ENCODE data around the gene RPS6KA2.

Gene RPS6KA2

DNA sequence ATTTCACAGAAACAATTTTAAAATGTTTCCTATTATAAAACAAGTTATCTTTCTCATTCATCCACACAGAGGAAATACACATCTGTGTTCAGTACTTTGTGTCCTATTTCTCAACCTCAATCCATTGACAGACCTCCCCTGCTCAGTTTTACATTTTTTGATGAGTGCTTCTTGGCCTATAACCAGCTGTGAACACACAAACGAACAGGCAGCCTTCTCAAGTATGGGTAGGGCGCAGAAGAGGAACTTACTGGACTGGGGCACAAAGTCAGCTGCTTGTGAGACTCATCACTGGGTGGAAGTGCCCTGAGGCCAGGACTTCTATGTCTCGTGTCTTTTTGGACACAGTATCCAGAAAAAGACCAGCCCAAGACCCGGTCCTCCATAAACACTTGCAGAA lies 2.8 kb downstream of the RPS6KA2 start:
- peak; percentile 97 for DNase-seq (ENCODE audit: low read depth)
- TF ChIP-seq, protein P1, sequence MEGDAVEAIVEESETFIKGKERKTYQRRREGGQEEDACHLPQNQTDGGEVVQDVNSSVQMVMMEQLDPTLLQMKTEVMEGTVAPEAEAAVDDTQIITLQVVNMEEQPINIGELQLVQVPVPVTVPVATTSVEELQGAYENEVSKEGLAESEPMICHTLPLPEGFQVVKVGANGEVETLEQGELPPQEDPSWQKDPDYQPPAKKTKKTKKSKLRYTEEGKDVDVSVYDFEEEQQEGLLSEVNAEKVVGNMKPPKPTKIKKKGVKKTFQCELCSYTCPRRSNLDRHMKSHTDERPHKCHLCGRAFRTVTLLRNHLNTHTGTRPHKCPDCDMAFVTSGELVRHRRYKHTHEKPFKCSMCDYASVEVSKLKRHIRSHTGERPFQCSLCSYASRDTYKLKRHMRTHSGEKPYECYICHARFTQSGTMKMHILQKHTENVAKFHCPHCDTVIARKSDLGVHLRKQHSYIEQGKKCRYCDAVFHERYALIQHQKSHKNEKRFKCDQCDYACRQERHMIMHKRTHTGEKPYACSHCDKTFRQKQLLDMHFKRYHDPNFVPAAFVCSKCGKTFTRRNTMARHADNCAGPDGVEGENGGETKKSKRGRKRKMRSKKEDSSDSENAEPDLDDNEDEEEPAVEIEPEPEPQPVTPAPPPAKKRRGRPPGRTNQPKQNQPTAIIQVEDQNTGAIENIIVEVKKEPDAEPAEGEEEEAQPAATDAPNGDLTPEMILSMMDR (conservative IDR thresholded peaks at IDR 0.05; ENCODE audit: control insufficient read depth, insufficient read depth, low read depth, low read length), result no peak
- H3K4me3 ChIP-seq (ENCODE audit: control insufficient read depth, low read depth, low read length), result no peak overlapping the region

DNA sequence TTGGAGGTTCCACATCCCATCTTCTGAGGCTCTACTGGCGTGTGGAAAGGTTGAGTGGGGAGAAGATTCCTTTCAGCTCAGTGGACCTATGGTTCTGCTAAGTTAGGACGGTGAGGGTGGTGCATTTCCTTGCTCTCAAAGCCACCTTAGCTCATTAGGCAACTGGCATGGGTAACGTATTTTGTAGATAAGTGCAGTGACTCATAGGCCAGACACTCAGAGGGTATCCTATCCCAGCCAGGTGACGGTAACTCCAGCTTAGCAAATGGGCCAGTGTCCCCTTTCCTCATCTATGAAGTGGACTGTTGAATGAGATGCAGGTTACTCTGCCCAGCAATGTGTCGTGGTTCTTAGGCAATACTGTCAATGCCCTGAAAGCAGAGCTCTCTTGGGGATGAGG lies 3.7 kb downstream of the RPS6KA2 start:
- no peak overlapping the region for H3K4me3 ChIP-seq (ENCODE audit: control insufficient read depth, low read depth, low read length)
- TF ChIP-seq, protein P1 (conservative IDR thresholded peaks at IDR 0.05; ENCODE audit: control insufficient read depth, insufficient read depth, low read depth, low read length), result no peak
- DNase-seq (ENCODE audit: low read depth), result peak; percentile 25

DNA sequence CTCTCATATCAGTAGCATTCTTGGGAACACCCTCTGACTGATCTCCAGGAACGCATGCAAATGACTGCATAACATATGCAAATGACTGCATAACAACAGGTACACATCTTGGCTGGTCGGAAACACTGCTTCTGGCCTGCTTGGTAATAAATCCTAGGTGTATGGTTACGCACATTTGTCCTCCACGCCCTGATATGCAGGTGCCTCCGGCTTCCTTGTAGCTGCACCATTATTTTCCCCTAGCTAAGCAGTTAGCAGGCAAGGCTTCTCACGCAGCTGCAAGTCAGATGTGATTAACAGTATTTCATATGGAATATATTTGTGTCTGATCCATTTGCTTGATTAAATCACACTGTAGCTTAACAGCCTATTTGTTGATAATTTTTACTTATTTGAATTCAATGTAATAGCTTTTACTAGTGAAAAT lies 5.9 kb downstream of the RPS6KA2 start:
- TF ChIP-seq, protein P1 (conservative IDR thresholded peaks at IDR 0.05; ENCODE audit: control insufficient read depth, insufficient read depth, low read depth, low read length), result no peak
- H3K4me3 ChIP-seq (ENCODE audit: control insufficient read depth, low read depth, low read length), result peak overlapping the region; percentile 10
- DNase-seq (ENCODE audit: low read depth), result no peak

DNA sequence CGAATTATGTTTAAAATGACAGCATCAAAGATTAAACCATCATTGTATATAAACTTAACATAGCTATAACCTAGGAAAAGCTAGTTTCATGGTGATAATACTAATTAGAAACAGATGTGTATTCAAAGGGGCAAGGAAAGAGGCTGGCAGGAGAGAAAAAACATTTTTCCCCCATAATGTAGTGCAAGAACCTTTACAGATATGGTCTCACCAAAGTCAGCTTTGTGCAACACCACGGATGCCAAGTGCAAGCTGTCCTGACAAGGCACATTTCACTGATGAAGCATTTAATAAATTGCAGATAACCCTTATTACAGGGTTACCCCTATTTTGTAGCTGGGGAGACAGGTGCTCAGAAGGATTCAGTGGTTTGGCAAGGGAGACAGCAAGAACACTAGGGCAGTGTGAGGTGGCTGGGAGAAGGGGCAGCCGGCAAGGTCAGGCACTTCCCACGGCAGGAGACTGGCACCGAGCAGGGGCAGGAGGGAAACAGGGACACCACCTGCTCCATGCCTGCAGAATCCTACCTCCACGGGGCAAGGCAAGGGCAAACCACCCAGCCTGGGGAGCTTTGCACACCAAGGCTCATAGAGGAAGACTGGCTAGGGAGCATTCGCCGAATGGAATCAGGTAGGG lies 6.5 kb downstream of the RPS6KA2 start:
- no peak for DNase-seq (ENCODE audit: low read depth)
- peak overlapping the region; percentile 10 for H3K4me3 ChIP-seq (ENCODE audit: control insufficient read depth, low read depth, low read length)
- TF ChIP-seq, protein P1 (conservative IDR thresholded peaks at IDR 0.05; ENCODE audit: control insufficient read depth, insufficient read depth, low read depth, low read length), result no peak

DNA sequence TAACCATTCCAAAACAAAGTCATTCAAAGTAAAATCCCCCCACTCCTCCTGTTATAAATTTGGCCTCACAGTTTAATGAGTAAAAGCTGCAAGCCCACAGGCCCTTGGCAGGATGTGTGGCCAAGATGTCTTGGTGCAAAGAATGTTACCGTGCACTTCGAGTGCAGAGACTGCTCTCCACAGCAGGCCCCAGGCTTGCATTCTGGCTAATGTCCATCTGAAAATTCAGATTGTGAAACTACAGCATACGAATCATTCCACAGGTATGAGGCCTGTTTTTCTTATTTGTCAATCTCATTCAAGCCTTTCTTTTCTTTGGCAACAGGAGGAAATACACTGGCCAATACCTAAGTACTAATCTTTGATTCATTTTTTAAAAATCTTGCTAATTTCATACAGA lies 7.1 kb downstream of the RPS6KA2 start:
- DNase-seq (ENCODE audit: low read depth), result peak; percentile 98
- H3K4me3 ChIP-seq (ENCODE audit: control insufficient read depth, low read depth, low read length), result no peak overlapping the region
- TF ChIP-seq, protein P1 (conservative IDR thresholded peaks at IDR 0.05; ENCODE audit: control insufficient read depth, insufficient read depth, low read depth, low read length), result no peak

DNA sequence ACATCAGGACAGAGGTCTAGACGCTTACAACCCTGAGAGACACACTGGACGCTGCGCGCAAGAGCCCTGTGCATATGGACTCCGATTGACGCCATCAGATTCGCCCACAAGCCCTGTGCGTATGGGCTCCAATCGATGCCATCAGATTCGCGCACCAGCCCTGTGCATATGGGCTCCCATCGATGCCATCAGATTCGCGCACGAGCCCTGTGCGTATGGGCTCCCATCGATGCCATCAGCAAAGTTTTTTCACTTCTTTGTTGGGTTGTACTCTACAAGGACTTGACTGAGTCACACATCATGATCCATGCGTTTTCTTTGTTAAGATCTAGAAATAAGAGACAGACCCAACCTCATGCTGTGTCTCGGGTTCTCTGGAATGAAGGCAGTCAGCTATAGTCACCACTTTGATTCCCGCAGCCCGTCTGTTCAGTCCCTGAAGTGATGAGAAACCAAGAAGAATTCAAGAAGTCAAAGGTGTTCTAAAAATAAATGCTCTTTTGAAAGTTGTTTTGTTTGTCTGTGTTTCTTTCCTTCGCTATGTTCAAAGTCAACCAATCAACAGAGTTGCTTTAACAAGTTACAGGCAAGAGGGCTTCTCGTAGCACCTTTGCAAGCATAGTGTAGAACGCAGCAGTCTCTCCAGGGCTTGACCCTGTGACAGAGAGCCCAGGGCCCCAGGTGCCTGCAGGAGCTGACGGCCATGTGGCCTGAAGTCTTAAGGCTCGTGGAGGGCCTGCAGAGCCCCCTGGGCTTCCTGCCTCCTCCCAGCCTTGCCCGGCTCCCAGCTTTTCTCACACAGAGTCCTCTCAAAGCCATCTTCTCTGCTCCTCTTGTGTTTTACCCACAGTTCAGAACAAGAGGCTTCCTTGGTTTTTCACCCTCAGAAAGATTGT lies 7.9 kb downstream of the RPS6KA2 start:
- H3K4me3 ChIP-seq (ENCODE audit: control insufficient read depth, low read depth, low read length), result no peak overlapping the region
- TF ChIP-seq, protein P1 (conservative IDR thresholded peaks at IDR 0.05; ENCODE audit: control insufficient read depth, insufficient read depth, low read depth, low read length), result no peak
- DNase-seq (ENCODE audit: low read depth), result peak; percentile 89

Data from fibroblast of mammary gland (primary cell).